Upper lobe of left lung (tissue), 4 donors: ENCODE data around the gene UQCC2.

Experiments
- EP300 ChIP-seq, 4 donors: sonication (generic); formaldehyde crosslinking; IDR thresholded peaks; one replicate each; pipeline ENCODE4 v1.5.1; 2017; ENCODE audit warnings: antibody characterized with exemption in 4 of 4, control low read depth in 2 of 4
- POLR2A ChIP-seq, 4 donors: fragments of 450-650 bp; IDR thresholded peaks; one replicate each; pipeline ENCODE4 v1.5.1; 2016 to 2017; ENCODE audit warnings: antibody characterized with exemption in 4 of 4, mild to moderate bottlenecking in 2 of 4
- TF ChIP-seq, protein P1 (sequence below), 6 experiments: fragments of 450-650 bp in 4 of 6; fragments of 200-600 bp in 2 of 6; sonication (generic) in 2 of 6; IDR thresholded peaks; one replicate each; pipeline ENCODE4 v1.5.1; 2016 to 2019; ENCODE audit warnings: antibody characterized with exemption in 6 of 6

DNA sequence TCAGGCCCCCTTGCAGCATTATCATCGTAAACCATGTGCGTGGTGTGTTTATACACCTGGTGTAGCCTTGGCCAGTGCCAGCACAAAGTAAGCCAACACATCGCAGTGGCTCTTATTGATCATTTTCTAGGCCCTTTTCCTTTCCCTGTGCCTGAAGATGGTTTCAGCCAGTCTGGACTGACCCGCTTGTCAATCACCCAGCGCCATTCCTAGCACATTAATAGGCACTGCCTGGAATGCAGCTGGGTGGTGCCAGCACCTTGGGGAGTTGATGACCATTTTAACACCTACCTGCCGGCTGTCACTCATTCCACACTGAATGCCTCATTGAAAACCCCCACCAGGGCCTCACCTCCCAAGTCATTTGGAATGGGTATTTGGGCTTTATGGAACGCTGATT is 4.9 kb upstream of the UQCC2 start:
- TF ChIP-seq, protein P1, sequence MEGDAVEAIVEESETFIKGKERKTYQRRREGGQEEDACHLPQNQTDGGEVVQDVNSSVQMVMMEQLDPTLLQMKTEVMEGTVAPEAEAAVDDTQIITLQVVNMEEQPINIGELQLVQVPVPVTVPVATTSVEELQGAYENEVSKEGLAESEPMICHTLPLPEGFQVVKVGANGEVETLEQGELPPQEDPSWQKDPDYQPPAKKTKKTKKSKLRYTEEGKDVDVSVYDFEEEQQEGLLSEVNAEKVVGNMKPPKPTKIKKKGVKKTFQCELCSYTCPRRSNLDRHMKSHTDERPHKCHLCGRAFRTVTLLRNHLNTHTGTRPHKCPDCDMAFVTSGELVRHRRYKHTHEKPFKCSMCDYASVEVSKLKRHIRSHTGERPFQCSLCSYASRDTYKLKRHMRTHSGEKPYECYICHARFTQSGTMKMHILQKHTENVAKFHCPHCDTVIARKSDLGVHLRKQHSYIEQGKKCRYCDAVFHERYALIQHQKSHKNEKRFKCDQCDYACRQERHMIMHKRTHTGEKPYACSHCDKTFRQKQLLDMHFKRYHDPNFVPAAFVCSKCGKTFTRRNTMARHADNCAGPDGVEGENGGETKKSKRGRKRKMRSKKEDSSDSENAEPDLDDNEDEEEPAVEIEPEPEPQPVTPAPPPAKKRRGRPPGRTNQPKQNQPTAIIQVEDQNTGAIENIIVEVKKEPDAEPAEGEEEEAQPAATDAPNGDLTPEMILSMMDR (IDR thresholded peaks at IDR 0.05) = no peak
- TF ChIP-seq EP300 (IDR thresholded peaks at IDR 0.05) (no peak), POLR2A (IDR thresholded peaks at IDR 0.05) (no peak)
